Pancreas (tissue), 10 donors: ENCODE measurements around the gene SIGLEC11. TPM values are rescaled to one million over a fixed set of nuclear protein-coding genes. Genes with fewer than 3 reads are reported as not detected.

Source experiments
- ATAC-seq, 4 donors: fragments of 200-7000 bp; cut with Tn5 transposase; one replicate each; pipeline versions ENCODE4 v1.8.0 to v1.9.1; 2020; ENCODE audit warnings: mild to moderate bottlenecking in 4 of 4, moderate library complexity in 4 of 4
- DNase-seq, 6 donors: peaks; one replicate each; pipeline ENCODE4 v3.0.0-alpha.2; 2020
- FAIRE-seq: peaks from 2 replicates; lab custom pipeline; 2012; peaks lifted over from hg19 to GRCh38; lab: Jason Lieb, UNC
- H3K27ac ChIP-seq, 4 donors: fragments of 200-600 bp; sonication (generic); 1 replicate in 3 of 4; 2 replicates in 1 of 4; pipeline versions ENCODE4 v1.5.0 to v1.8.0; 2020
- H3K27me3 ChIP-seq, 4 donors: fragments of 200-600 bp; one replicate each; pipeline ENCODE4 v1.8.0; 2021
- H3K36me3 ChIP-seq, 3 donors: fragments of 200-600 bp; sonication (generic) in 1 of 3; one replicate each; pipeline versions ENCODE4 v1.5.0 to v1.8.0; 2020 to 2021
- H3K4me1 ChIP-seq, 3 donors: fragments of 200-600 bp; one replicate each; pipeline ENCODE4 v1.8.0; 2021
- H3K4me3 ChIP-seq, 4 donors: fragments of 200-600 bp; sonication (generic) in 2 of 4; one replicate each; pipeline versions ENCODE4 v1.5.0 to v1.8.0; 2020 to 2021
- H3K9me3 ChIP-seq, 4 donors: fragments of 200-600 bp; one replicate each; pipeline ENCODE4 v1.8.0; 2021
- CTCF ChIP-seq, 4 donors: fragments of 200-600 bp; sonication (generic) in 3 of 4; IDR thresholded peaks; one replicate each; pipeline versions ENCODE4 v1.5.0 to v1.8.0; 2021; ENCODE audit warnings: antibody characterized with exemption in 4 of 4
- WGBS, 2 donors: extraction: QIAGEN DNeasy Blood & Tissue Kit; methylation state at CpG; one replicate each; pipeline ENCODE4 v1.1.7; 2013; 5-methylcytosine and 5-hydroxymethylcytosine counted together
- intact Hi-C, 3 donors: fragments of 100-400 bp; cut with DNase I; formaldehyde crosslinking; loops; one replicate each; pipeline versions ENCODE4 v1.11.1 to v1.14.2; 2022
- polyA plus RNA-seq, 2 donors: library from polyadenylated mRNA; stranded (reverse); fragments of 200-250 nt; gene quantifications; one replicate each; pipeline ENCODE4 v1.2.3, GENCODE V29; 2013
- total RNA-seq, 6 donors: library from RNA; stranded (reverse); fragmentation: NEBNext Ultra II Directional in 4 of 6; extraction: Animal tissue kit (Norgen Biotek cat#: 25700) in 4 of 6; gene quantifications; one replicate each; pipeline versions ENCODE4 v1.2.1 to v1.2.4, GENCODE V29; 2021 to 2023
- donor health status: healthy with polysubstance abuse.
- donor health status: DM: no; HTN: no; CAD: no; lungs with moderate emphysema.
- donor health status: DM: no; HTN: no; CAD: no.
- donor health status: control.
- donor health status: control.
- donor health status: Bipolar disorder and iron deficiency.
- donor health status: DM: yes; HTN: yes; CAD: no.
- donor health status: DM: no; HTN: no; CAD: no.
- donor health status: DM: no; HTN: no; CAD: no.
- donor health status: DM: yes; HTN: yes; CAD: no.

The SIGLEC11 gene
- total and polyA plus RNA-seq, 8 donors = 0.14 to 26.5 (median 1.6) TPM

- peaks cover 0 to 10% (median 0%) of the 10 kb centered on the region in 3 donors for H3K36me3 ChIP-seq
- H3K4me3 ChIP-seq = no peak overlapping the region
- no peaks in the 10 kb centered on the region for H3K9me3 ChIP-seq
- intact Hi-C loops = no loop called here
- WGBS, 2 donors = 87 to 89% methylated on average over 18 of the region's 18 CpGs
- DNase-seq (no peak), FAIRE-seq (no peak), ATAC-seq (no peak)
- TF ChIP-seq CTCF (IDR thresholded peaks at IDR 0.05) = no peak
- H3K27me3 ChIP-seq = no peaks in the 10 kb centered on the region
- H3K4me1 ChIP-seq = peaks cover 0 to 8% (median 0%) of the 10 kb centered on the region in 3 donors
- no peak overlapping the region for H3K27ac ChIP-seq
Measured at GRCh38 chr19:49977881-49978280, 16.9 kb upstream of the SIGLEC11 start.

GRCh38 chr19:49977076-49977475 lies 16.1 kb upstream of the SIGLEC11 start:
- no peak for ATAC-seq
- H3K4me1 ChIP-seq = peaks cover 0 to 4% (median under 1%) of the 10 kb centered on the region in 3 donors
- H3K4me3 ChIP-seq = no peak overlapping the region
- peaks cover 0 to 10% (median 0%) of the 10 kb centered on the region in 3 donors for H3K36me3 ChIP-seq
- intact Hi-C loops = no loop called here
- H3K27ac ChIP-seq = no peak overlapping the region
- no peaks in the 10 kb centered on the region for H3K27me3 ChIP-seq
- no peak for TF ChIP-seq CTCF (IDR thresholded peaks at IDR 0.05)
- FAIRE-seq = no peak
- H3K9me3 ChIP-seq = no peaks in the 10 kb centered on the region
- no peak for DNase-seq
- 82 to 86% methylated on average over 13 of the region's 13 CpGs for WGBS, 2 donors

GRCh38 chr19:49976496-49976895 lies 15.5 kb upstream of the SIGLEC11 start:
- TF ChIP-seq CTCF (IDR thresholded peaks at IDR 0.05) = no peak

GRCh38 chr19:49975051-49975450 lies 14.1 kb upstream of the SIGLEC11 start:
- peaks cover 0 to 10% (median 0%) of the 10 kb centered on the region in 3 donors for H3K36me3 ChIP-seq
- H3K4me3 ChIP-seq = no peak overlapping the region
- no peak for ATAC-seq

More at GRCh38 chr19:49976496-49976895, 15.5 kb upstream of the SIGLEC11 start:
- H3K27ac ChIP-seq = no peak overlapping the region
- FAIRE-seq = no peak
- H3K36me3 ChIP-seq = peaks cover 0 to 10% (median 0%) of the 10 kb centered on the region in 3 donors
- H3K4me3 ChIP-seq = no peak overlapping the region
- H3K27me3 ChIP-seq = no peaks in the 10 kb centered on the region
- WGBS, 2 donors = 61 to 66% methylated on average over 3 of the region's 3 CpGs
- peaks cover 0 to 8% (median 0%) of the 10 kb centered on the region in 3 donors for H3K4me1 ChIP-seq
- intact Hi-C loops = no loop called here
- no peak for DNase-seq
- no peaks in the 10 kb centered on the region for H3K9me3 ChIP-seq
- no peak for ATAC-seq

More at GRCh38 chr19:49975051-49975450, 14.1 kb upstream of the SIGLEC11 start:
- no peak for TF ChIP-seq CTCF (IDR thresholded peaks at IDR 0.05)
- FAIRE-seq = no peak
- Histone ChIP-seq H3K9me3 (no peaks in the 10 kb centered on the region), H3K4me1 (peaks cover 0 to 8% (median 0%) of the 10 kb centered on the region in 3 donors), H3K27me3 (no peaks in the 10 kb centered on the region), H3K27ac (no peak overlapping the region)
- intact Hi-C loops = no loop called here
- WGBS, 2 donors = 85 to 92% methylated on average over 7 of the region's 7 CpGs
- DNase-seq = no peak
